HL-60 (cell line): ENCODE data around the gene LOXL3.

Source experiments
- POLR2AphosphoS5 ChIP-seq: IDR thresholded peaks from 2 replicates; pipeline ENCODE4 v1.6.1; 2012; ENCODE audit warnings: low read depth
- TF ChIP-seq, protein P1 (sequence below): IDR thresholded peaks from 2 replicates; pipeline ENCODE4 v1.6.1; 2012; ENCODE audit warnings: low read depth; ENCODE audit not compliant: insufficient replicate concordance
- TF ChIP-seq, protein P2 (sequence below): IDR thresholded peaks from one replicate; pipeline ENCODE4 v1.5.1; 2011; ENCODE audit warnings: low read length, control low read depth, inconsistent platforms; ENCODE audit not compliant: insufficient read depth

DNA sequence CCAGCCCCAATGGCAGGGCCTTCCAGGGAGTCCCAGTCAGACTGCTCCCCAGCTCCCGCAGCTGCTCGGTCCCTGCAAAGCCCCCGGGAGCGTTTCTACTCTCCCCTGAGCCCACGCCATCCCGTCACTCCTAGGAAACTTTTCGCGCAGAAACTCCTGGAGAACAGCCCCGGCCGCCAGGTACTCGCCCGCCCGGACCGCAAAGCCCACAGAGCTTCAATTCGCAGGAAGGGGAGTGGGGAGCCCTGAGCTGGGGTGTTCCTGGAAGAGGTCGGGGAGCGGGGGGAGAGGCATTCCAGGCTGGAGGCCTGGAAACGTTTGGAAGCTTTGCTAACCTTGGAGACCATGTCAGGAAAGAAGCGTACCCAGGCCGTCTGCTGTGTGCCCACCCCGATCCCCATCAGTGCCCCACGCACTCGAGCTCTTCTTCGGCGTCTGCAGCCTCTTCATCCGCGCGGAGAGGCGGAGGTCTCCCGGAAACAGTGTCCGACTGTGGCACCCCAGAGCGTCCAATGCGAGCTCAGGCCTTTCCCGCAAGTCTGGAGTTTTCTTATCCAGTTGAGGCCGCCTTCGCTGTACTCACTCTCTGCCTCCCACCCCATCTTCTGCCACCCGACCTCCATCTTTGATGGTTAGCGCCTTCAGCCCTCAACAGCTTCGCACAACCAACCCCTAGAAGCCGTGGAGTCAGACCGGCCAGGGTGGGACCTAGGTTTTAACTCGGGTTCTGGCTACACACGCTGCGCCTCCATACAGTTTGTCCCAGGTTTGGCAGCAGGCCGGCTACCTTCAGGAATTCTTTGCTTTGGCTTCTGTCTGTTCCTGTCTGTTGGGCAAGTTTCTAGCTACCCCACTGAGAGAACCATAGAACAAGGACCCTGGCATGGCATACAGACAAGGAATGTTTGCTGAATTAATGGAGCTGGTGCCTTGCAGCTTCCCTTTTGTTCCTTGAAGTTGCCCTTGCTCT, 50.0 kb downstream of the LOXL3 start:
- TF ChIP-seq, protein P1, sequence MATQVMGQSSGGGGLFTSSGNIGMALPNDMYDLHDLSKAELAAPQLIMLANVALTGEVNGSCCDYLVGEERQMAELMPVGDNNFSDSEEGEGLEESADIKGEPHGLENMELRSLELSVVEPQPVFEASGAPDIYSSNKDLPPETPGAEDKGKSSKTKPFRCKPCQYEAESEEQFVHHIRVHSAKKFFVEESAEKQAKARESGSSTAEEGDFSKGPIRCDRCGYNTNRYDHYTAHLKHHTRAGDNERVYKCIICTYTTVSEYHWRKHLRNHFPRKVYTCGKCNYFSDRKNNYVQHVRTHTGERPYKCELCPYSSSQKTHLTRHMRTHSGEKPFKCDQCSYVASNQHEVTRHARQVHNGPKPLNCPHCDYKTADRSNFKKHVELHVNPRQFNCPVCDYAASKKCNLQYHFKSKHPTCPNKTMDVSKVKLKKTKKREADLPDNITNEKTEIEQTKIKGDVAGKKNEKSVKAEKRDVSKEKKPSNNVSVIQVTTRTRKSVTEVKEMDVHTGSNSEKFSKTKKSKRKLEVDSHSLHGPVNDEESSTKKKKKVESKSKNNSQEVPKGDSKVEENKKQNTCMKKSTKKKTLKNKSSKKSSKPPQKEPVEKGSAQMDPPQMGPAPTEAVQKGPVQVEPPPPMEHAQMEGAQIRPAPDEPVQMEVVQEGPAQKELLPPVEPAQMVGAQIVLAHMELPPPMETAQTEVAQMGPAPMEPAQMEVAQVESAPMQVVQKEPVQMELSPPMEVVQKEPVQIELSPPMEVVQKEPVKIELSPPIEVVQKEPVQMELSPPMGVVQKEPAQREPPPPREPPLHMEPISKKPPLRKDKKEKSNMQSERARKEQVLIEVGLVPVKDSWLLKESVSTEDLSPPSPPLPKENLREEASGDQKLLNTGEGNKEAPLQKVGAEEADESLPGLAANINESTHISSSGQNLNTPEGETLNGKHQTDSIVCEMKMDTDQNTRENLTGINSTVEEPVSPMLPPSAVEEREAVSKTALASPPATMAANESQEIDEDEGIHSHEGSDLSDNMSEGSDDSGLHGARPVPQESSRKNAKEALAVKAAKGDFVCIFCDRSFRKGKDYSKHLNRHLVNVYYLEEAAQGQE, result no peak
- TF ChIP-seq, protein P2, sequence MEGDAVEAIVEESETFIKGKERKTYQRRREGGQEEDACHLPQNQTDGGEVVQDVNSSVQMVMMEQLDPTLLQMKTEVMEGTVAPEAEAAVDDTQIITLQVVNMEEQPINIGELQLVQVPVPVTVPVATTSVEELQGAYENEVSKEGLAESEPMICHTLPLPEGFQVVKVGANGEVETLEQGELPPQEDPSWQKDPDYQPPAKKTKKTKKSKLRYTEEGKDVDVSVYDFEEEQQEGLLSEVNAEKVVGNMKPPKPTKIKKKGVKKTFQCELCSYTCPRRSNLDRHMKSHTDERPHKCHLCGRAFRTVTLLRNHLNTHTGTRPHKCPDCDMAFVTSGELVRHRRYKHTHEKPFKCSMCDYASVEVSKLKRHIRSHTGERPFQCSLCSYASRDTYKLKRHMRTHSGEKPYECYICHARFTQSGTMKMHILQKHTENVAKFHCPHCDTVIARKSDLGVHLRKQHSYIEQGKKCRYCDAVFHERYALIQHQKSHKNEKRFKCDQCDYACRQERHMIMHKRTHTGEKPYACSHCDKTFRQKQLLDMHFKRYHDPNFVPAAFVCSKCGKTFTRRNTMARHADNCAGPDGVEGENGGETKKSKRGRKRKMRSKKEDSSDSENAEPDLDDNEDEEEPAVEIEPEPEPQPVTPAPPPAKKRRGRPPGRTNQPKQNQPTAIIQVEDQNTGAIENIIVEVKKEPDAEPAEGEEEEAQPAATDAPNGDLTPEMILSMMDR, result no peak
- TF ChIP-seq POLR2AphosphoS5, result no peak
